Measurements from ENCODE around the gene PRAC1. TPM values are rescaled to one million over a fixed set of nuclear protein-coding genes. Genes with fewer than 3 reads are reported as not detected.

The PRAC1 gene
- total RNA-seq, 1 experiment from 2014 or later, result not detected

DNA sequence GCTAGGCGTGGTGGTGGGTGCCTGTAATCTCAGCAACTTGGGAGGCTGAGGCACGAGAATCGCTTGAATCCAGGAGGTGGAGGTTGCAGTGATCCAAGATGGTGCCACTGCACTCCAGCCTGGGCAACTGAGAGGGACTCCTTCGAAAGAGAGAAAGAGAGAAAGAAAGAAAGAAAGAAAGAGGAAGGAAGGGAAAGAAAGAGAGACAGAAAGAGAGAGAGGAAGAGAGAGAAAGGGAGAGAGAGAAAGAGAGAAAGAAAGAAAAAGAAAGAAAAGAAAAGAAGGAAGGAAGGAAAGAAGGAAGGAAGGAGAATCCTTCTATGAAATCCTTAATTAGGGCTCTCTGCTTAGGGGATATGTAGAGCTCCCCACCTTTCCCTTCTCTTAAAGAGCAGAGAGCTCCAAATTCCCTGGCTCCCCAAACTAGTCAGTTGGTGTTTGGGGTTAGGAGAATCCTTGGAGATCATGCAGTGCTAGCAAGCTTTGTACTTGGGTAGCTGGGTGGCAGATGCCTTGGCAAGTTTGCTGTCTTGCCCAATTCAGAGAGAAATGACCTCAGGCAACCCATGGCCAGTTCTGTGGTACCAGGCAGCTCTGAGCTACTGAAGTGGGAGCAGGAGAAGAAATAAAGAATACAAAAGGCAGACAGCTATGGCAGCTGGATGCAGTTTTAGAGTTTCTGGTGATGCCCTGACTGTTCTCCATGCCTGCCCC, 15.2 kb upstream of the PRAC1 start:
- CTCF ChIA-PET, result interaction anchor here (0.9 to 2.4 kb wide), 8 partner anchors 9 to 147 kb away, joined by 3 to 12 read pairs (median 4); partner anchors contain the start of gene HOXB13
- intact Hi-C loops (cut with micrococcal nuclease; ENCODE audit: unreplicated experiment), result no loop called here

DNA sequence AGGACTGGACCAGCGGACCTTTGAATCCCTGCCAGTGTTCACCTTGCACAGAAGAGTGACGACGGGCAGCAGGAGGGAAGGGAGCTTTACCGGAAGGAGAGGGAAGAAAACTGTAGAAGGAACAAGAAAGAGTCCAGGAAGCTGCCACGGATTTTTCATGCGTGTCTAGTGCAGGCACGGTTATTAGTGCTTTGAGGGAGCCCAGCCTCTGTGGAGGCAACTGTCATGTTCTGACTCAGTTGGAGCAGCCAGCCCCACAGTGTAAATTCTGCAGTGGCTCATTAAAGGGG, 12.7 kb upstream of the PRAC1 start:
- no peaks in the 10 kb centered on the region; the same call in 1 of the 2 replicates for H3K4me1 ChIP-seq
- Mint-ChIP-seq H3K36me3 (ENCODE audit: insufficient read depth, unreplicated experiment) (no peaks in the 10 kb centered on the region), H3K9me3 (ENCODE audit: unreplicated experiment) (no peaks in the 10 kb centered on the region), H3K4me1 (ENCODE audit: low read depth, unreplicated experiment) (no peaks in the 10 kb centered on the region), H3K27me3 (ENCODE audit: insufficient read depth, unreplicated experiment) (peaks cover 5% of the 10 kb centered on the region), H3K4me3 (ENCODE audit: unreplicated experiment) (no peak overlapping the region), H3K27ac (ENCODE audit: unreplicated experiment) (no peak overlapping the region)
- no TSS peak for BruUV-seq (replicated peaks)
- no peaks in the 10 kb centered on the region for H3K36me3 ChIP-seq (ENCODE audit: control insufficient read depth, insufficient read depth, low read length)
- intact Hi-C loops (cut with micrococcal nuclease; ENCODE audit: unreplicated experiment), result no loop called here
- TF ChIP-seq, protein P1, sequence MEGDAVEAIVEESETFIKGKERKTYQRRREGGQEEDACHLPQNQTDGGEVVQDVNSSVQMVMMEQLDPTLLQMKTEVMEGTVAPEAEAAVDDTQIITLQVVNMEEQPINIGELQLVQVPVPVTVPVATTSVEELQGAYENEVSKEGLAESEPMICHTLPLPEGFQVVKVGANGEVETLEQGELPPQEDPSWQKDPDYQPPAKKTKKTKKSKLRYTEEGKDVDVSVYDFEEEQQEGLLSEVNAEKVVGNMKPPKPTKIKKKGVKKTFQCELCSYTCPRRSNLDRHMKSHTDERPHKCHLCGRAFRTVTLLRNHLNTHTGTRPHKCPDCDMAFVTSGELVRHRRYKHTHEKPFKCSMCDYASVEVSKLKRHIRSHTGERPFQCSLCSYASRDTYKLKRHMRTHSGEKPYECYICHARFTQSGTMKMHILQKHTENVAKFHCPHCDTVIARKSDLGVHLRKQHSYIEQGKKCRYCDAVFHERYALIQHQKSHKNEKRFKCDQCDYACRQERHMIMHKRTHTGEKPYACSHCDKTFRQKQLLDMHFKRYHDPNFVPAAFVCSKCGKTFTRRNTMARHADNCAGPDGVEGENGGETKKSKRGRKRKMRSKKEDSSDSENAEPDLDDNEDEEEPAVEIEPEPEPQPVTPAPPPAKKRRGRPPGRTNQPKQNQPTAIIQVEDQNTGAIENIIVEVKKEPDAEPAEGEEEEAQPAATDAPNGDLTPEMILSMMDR (IDR thresholded peaks at IDR 0.05; ENCODE audit: insufficient read depth in 1 of 2, low read depth in 1 of 2, low read length in 1 of 2, severe bottlenecking in 1 of 2, unreplicated experiment in 1 of 2), result no peak
- no peaks in the 10 kb centered on the region; the same call in 1 of the 2 replicates for H3K27me3 ChIP-seq (replicated peaks; ENCODE audit: control insufficient read depth, insufficient read depth, low read length)
- ChIA-PET POLR2A (no interaction called here), CTCF (interaction anchor here (1.0 to 2.7 kb wide), 3 partner anchors 56 to 144 kb away, joined by 3 to 9 read pairs (median 6); no protein-coding TSS in a partner anchor)
- no peaks in the 10 kb centered on the region for H3K9me3 ChIP-seq
- no peak for DNase-seq
- H3K4me3 ChIP-seq (ENCODE audit: low read depth, low read length), result no peak overlapping the region

More for the DNA sequence above, 15.2 kb upstream of the PRAC1 start:
- Mint-ChIP-seq H3K9me3 (ENCODE audit: unreplicated experiment) (no peaks in the 10 kb centered on the region), H3K4me3 (ENCODE audit: unreplicated experiment) (no peak overlapping the region), H3K27me3 (ENCODE audit: insufficient read depth, unreplicated experiment) (peaks cover 5% of the 10 kb centered on the region), H3K36me3 (ENCODE audit: insufficient read depth, unreplicated experiment) (no peaks in the 10 kb centered on the region), H3K27ac (ENCODE audit: unreplicated experiment) (no peak overlapping the region), H3K4me1 (ENCODE audit: low read depth, unreplicated experiment) (no peaks in the 10 kb centered on the region)
- Histone ChIP-seq H3K4me3 (ENCODE audit: low read depth, low read length) (no peak overlapping the region), H3K9me3 (no peaks in the 10 kb centered on the region), H3K4me1 (no peaks in the 10 kb centered on the region; the same call in 1 of the 2 replicates), H3K27me3 (replicated peaks; ENCODE audit: control insufficient read depth, insufficient read depth, low read length) (no peaks in the 10 kb centered on the region; the same call in 1 of the 2 replicates), H3K36me3 (ENCODE audit: control insufficient read depth, insufficient read depth, low read length) (no peaks in the 10 kb centered on the region)
- TF ChIP-seq, protein P1 (IDR thresholded peaks at IDR 0.05; ENCODE audit: insufficient read depth in 1 of 2, low read depth in 1 of 2, low read length in 1 of 2, severe bottlenecking in 1 of 2, unreplicated experiment in 1 of 2), result no peak
- POLR2A ChIA-PET, result no interaction called here
- BruUV-seq (replicated peaks), result no TSS peak
- DNase-seq, result no peak

DNA sequence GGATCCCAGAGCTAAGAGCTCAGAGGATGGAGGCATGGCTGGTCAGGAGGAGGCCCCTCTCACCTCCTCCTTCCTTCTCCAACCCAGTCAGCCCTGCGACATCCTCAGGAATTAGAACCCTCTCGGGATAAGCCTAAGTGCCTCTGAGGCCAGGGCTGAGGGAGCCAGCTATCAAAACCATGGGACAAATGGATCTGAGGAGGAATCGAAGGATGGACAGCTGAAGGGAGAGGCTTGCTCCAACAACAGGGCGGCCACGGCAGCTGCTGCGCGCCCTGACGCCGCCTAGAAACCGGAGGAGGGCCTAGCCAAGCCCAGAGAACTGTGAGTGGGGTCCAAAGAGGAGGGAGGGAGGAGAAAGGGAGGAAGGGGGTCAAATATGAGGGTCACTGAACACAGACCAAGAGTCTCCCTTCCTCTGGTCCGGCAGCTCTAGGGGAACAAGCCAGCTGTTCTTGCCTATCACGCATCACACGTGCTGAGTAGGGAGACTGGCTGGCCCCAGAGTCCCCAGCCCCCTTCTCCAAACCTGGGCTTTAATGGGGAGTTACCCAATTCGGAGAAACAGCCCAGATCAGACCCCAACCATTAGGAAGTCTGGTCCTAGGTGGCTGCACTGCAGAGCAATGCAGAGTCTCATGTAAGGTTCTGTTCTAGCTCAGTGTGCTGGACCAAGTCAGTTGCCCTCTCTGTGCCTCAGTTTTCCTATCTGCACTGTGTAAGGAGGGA, 12.2 kb upstream of the PRAC1 start:
- no peaks in the 10 kb centered on the region for H3K9me3 Mint-ChIP-seq (ENCODE audit: unreplicated experiment)
- no TSS peak for BruUV-seq (replicated peaks)
- no peak overlapping the region for H3K4me3 ChIP-seq (ENCODE audit: low read depth, low read length)
- TF ChIP-seq, protein P1 (IDR thresholded peaks at IDR 0.05; ENCODE audit: insufficient read depth in 1 of 2, low read depth in 1 of 2, low read length in 1 of 2, severe bottlenecking in 1 of 2, unreplicated experiment in 1 of 2), result no peak
- H3K9me3 ChIP-seq, result no peaks in the 10 kb centered on the region
- no peaks in the 10 kb centered on the region for H3K36me3 ChIP-seq (ENCODE audit: control insufficient read depth, insufficient read depth, low read length)
- peaks cover 5% of the 10 kb centered on the region for H3K27me3 Mint-ChIP-seq (ENCODE audit: insufficient read depth, unreplicated experiment)
- H3K4me1 Mint-ChIP-seq (ENCODE audit: low read depth, unreplicated experiment), result peaks cover 3% of the 10 kb centered on the region
- no peak overlapping the region for H3K4me3 Mint-ChIP-seq (ENCODE audit: unreplicated experiment)
- H3K4me1 ChIP-seq, result peaks cover under 1% of the 10 kb centered on the region; the same call in 1 of the 2 replicates
- ChIA-PET CTCF (interaction anchor here (1.0 to 2.7 kb wide), 5 partner anchors 10 to 144 kb away, joined by 3 to 9 read pairs (median 4); no protein-coding TSS in a partner anchor), POLR2A (no interaction called here)
- H3K27ac Mint-ChIP-seq (ENCODE audit: unreplicated experiment), result no peak overlapping the region
- H3K36me3 Mint-ChIP-seq (ENCODE audit: insufficient read depth, unreplicated experiment), result no peaks in the 10 kb centered on the region
- no peak for DNase-seq
- intact Hi-C loops (cut with micrococcal nuclease; ENCODE audit: unreplicated experiment), result no loop called here
- no peaks in the 10 kb centered on the region; the same call in 1 of the 2 replicates for H3K27me3 ChIP-seq (replicated peaks; ENCODE audit: control insufficient read depth, insufficient read depth, low read length)

Measured in Caco-2 (cell line).